Measurements from ENCODE around the gene FSTL5.

GRCh38 chr4:162015090-162015489, 148.7 kb downstream of the FSTL5 start:
- no peak for TF ChIP-seq CTCF (IDR thresholded peaks at IDR 0.05; ENCODE audit: low read depth, low read length, poor library complexity, severe bottlenecking)
- no peak for TF ChIP-seq EZH2phosphoT487 (IDR thresholded peaks at IDR 0.05; ENCODE audit: borderline replicate concordance, low read length)

Data from DOHH2 (cell line).